ENCODE measurements around the gene ADAMTS14.

GRCh38 chr10:70677620-70678249 is 5.4 kb downstream of the ADAMTS14 start:
- TF ChIP-seq, protein P1, sequence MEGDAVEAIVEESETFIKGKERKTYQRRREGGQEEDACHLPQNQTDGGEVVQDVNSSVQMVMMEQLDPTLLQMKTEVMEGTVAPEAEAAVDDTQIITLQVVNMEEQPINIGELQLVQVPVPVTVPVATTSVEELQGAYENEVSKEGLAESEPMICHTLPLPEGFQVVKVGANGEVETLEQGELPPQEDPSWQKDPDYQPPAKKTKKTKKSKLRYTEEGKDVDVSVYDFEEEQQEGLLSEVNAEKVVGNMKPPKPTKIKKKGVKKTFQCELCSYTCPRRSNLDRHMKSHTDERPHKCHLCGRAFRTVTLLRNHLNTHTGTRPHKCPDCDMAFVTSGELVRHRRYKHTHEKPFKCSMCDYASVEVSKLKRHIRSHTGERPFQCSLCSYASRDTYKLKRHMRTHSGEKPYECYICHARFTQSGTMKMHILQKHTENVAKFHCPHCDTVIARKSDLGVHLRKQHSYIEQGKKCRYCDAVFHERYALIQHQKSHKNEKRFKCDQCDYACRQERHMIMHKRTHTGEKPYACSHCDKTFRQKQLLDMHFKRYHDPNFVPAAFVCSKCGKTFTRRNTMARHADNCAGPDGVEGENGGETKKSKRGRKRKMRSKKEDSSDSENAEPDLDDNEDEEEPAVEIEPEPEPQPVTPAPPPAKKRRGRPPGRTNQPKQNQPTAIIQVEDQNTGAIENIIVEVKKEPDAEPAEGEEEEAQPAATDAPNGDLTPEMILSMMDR (IDR thresholded peaks at IDR 0.05): no peak
- TF ChIP-seq NR2C2 (CRISPR knock-in tag; IDR thresholded peaks at IDR 0.05): no peak
- TF ChIP-seq ZSCAN18 (CRISPR knock-in tag; IDR thresholded peaks at IDR 0.05): no peak
- TF ChIP-seq JAZF1 (CRISPR knock-in tag; IDR thresholded peaks at IDR 0.05): no peak
- TF ChIP-seq, protein P2, sequence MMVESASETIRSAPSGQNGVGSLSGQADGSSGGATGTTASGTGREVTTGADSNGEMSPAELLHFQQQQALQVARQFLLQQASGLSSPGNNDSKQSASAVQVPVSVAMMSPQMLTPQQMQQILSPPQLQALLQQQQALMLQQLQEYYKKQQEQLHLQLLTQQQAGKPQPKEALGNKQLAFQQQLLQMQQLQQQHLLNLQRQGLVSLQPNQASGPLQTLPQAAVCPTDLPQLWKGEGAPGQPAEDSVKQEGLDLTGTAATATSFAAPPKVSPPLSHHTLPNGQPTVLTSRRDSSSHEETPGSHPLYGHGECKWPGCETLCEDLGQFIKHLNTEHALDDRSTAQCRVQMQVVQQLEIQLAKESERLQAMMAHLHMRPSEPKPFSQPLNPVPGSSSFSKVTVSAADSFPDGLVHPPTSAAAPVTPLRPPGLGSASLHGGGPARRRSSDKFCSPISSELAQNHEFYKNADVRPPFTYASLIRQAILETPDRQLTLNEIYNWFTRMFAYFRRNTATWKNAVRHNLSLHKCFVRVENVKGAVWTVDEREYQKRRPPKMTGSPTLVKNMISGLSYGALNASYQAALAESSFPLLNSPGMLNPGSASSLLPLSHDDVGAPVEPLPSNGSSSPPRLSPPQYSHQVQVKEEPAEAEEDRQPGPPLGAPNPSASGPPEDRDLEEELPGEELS (CRISPR knock-in tag; IDR thresholded peaks at IDR 0.05): no peak
- no peak for TF ChIP-seq ATF1 (CRISPR knock-in tag; IDR thresholded peaks at IDR 0.05)
- no peak for TF ChIP-seq ZMAT4 (CRISPR knock-in tag; IDR thresholded peaks at IDR 0.05)
- no peak for TF ChIP-seq ZNF138 (CRISPR knock-in tag; conservative IDR thresholded peaks at IDR 0.05)
- TF ChIP-seq JUN (CRISPR knock-in tag; IDR thresholded peaks at IDR 0.05): no peak

All from WTC11 (cell line).